Tibial nerve (tissue), 4 donors: Measurements from ENCODE around the gene ST6GALNAC1.

Experiments used
- CTCF ChIP-seq, 5 experiments: fragments of 200-600 bp in 3 of 5; fragments of 450-650 bp in 2 of 5; sonication (generic) in 3 of 5; IDR thresholded peaks; one replicate each; pipeline ENCODE4 v1.5.1; 2016 to 2019; ENCODE audit warnings: antibody characterized with exemption in 5 of 5, mild to moderate bottlenecking in 3 of 5, moderate library complexity in 2 of 5
- EP300 ChIP-seq, 2 donors: sonication (generic); formaldehyde crosslinking; IDR thresholded peaks; one replicate each; pipeline ENCODE4 v1.6.1; 2017; ENCODE audit warnings: antibody characterized with exemption in 2 of 2, mild to moderate bottlenecking in 1 of 2
- POLR2A ChIP-seq, 2 donors: fragments of 450-650 bp; IDR thresholded peaks; one replicate each; pipeline ENCODE4 v1.6.1; 2017; ENCODE audit warnings: antibody characterized with exemption in 2 of 2, mild to moderate bottlenecking in 2 of 2, moderate library complexity in 2 of 2

DNA sequence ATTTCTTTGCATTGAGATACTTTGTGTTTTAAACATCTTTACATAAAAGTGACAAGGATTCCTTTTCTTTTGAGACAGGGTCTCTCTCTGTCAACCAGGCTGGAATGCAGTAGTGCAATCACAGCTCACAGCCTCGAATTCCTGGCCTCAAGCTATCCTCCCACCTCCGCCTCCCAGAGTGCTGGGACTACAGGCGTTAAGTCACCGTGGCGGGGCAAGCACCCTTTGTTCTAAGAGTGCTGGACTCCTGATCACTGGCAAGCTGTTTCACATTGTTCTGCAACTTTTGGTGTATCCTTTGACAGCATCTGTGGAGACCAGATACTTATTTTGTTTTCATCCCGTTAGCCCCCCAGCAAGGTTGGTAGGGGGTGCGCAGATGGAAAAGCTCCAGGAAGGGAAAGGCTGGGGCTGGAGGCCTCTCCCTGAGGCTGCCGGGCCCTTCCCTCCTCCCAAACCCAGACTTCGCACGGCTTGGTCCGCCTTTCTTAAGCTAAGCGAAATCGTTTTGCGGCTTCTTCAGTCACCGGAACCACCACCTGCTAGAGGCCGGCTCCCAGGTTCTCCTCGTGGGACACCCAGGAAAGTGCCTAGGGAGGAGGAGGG lies 59.0 kb downstream of the ST6GALNAC1 start:
- TF ChIP-seq POLR2A (IDR thresholded peaks at IDR 0.05) (no peak), CTCF (IDR thresholded peaks at IDR 0.05) (no peak), EP300 (IDR thresholded peaks at IDR 0.05) (no peak)
